Gastroesophageal sphincter (tissue), 4 donors: ENCODE data around the gene MPLKIP. TPM values are rescaled to one million over a fixed set of nuclear protein-coding genes. Genes with fewer than 3 reads are reported as not detected.

ENCODE experiments used
- ATAC-seq: fragments of 150-250 bp; one replicate; pipeline ENCODE4 v1.9.1; 2016; ENCODE audit warnings: mild to moderate bottlenecking, moderate library complexity
- H3K27ac ChIP-seq, 4 donors: fragments of 200-600 bp; sonication (generic) in 3 of 4; 1 replicate in 3 of 4; 2 replicates in 1 of 4; pipeline ENCODE4 v1.5.1; 2016 to 2019
- H3K27me3 ChIP-seq: fragments of 200-600 bp; sonication (generic); one replicate; pipeline ENCODE4 v1.5.1; 2019
- H3K36me3 ChIP-seq, 2 donors: fragments of 200-600 bp; sonication (generic); one replicate each; pipeline ENCODE4 v1.5.1; 2019; ENCODE audit warnings: control low read depth in 1 of 2
- H3K4me1 ChIP-seq, 3 donors: fragments of 200-600 bp; sonication (generic); 1 replicate in 2 of 3; 2 replicates in 1 of 3; pipeline ENCODE4 v1.5.1; 2016 to 2019; ENCODE audit warnings: control low read depth in 2 of 3
- H3K4me3 ChIP-seq, 2 donors: fragments of 200-600 bp; sonication (generic); one replicate each; pipeline ENCODE4 v1.5.1; 2019; ENCODE audit warnings: mild to moderate bottlenecking in 1 of 2, moderate library complexity in 1 of 2
- H3K9me3 ChIP-seq, 3 donors: fragments of 200-600 bp; sonication (generic); one replicate each; pipeline ENCODE4 v1.5.1; 2017 to 2019; ENCODE audit warnings: control low read depth in 2 of 3
- CTCF ChIP-seq, 4 experiments: fragments of 200-600 bp in 2 of 4; fragments of 450-650 bp in 2 of 4; sonication (generic) in 1 of 4; IDR thresholded peaks; one replicate each; pipeline ENCODE4 v1.5.1; 2017 to 2019; ENCODE audit warnings: antibody characterized with exemption in 4 of 4, mild to moderate bottlenecking in 2 of 4, moderate library complexity in 2 of 4
- EP300 ChIP-seq: sonication (generic); formaldehyde crosslinking; IDR thresholded peaks from one replicate; pipeline ENCODE4 v1.6.1; 2017; ENCODE audit warnings: antibody characterized with exemption, mild to moderate bottlenecking
- POLR2A ChIP-seq, 2 donors: fragments of 450-650 bp; IDR thresholded peaks; one replicate each; pipeline ENCODE4 v1.6.1; 2017; ENCODE audit warnings: antibody characterized with exemption in 2 of 2, mild to moderate bottlenecking in 2 of 2, moderate library complexity in 1 of 2
- POLR2AphosphoS5 ChIP-seq: sonication (generic); formaldehyde crosslinking; IDR thresholded peaks from one replicate; pipeline ENCODE4 v1.6.1; 2017; ENCODE audit warnings: antibody characterized with exemption
- WGBS, 2 donors: methylation state at CpG; one replicate each; pipeline ENCODE4 v1.1.5; 2018; ENCODE audit warnings: low coverage in 1 of 2; 5-methylcytosine and 5-hydroxymethylcytosine counted together
- total RNA-seq, 4 donors: library from RNA; depleted of rRNA; stranded (reverse); fragments of >200 nt; gene quantifications; one replicate each; pipeline ENCODE4 v1.1.0, GENCODE V29; 2016

MPLKIP gene
- total RNA-seq, 4 donors from 2014 or later: 14.0 to 42.0 (median 38.0) TPM

- no peak overlapping the region for H3K4me3 ChIP-seq
- no peak for ATAC-seq
Observed at GRCh38 chr7:40101201-40101600, 33.2 kb downstream of the MPLKIP start.

GRCh38 chr7:40099837-40100236, 34.6 kb downstream of the MPLKIP start:
- TF ChIP-seq POLR2A (IDR thresholded peaks at IDR 0.05): no peak
- no peak for TF ChIP-seq EP300
- Histone ChIP-seq H3K4me3 (no peak overlapping the region), H3K4me1 (peaks cover 0 to 20% (median 7%) of the 10 kb centered on the region in 3 donors), H3K36me3 (peaks cover 0 to 11% of the 10 kb centered on the region in 2 donors), H3K27ac (no peak overlapping the region), H3K27me3 (no peaks in the 10 kb centered on the region), H3K9me3 (no peaks in the 10 kb centered on the region)
- no peak for ATAC-seq
- 86 to 97% methylated on average over 4 of the region's 4 CpGs for WGBS, 2 donors

More at GRCh38 chr7:40101201-40101600, 33.2 kb downstream of the MPLKIP start:
- no peaks in the 10 kb centered on the region for H3K36me3 ChIP-seq
- TF ChIP-seq CTCF (IDR thresholded peaks at IDR 0.05) (no peak), EP300 (no peak), POLR2AphosphoS5 (no peak), POLR2A (IDR thresholded peaks at IDR 0.05) (no peak)
- no peaks in the 10 kb centered on the region for H3K27me3 ChIP-seq
- no peak overlapping the region for H3K27ac ChIP-seq
- WGBS, 2 donors: 68 to 73% methylated on average over 3 of the region's 3 CpGs
- H3K9me3 ChIP-seq: no peaks in the 10 kb centered on the region
- H3K4me1 ChIP-seq: peaks cover 0 to 20% (median 7%) of the 10 kb centered on the region in 3 donors

GRCh38 chr7:40098810-40099209, 35.6 kb downstream of the MPLKIP start:
- no peak for ATAC-seq
- peaks cover 0 to 26% (median 7%) of the 10 kb centered on the region in 3 donors for H3K4me1 ChIP-seq

GRCh38 chr7:40097728-40098127, 36.7 kb downstream of the MPLKIP start:
- Histone ChIP-seq H3K27me3 (no peaks in the 10 kb centered on the region), H3K4me3 (no peak overlapping the region), H3K9me3 (no peaks in the 10 kb centered on the region), H3K36me3 (peaks cover 3 to 32% of the 10 kb centered on the region in 2 donors), H3K4me1 (peaks cover 0 to 36% (median 7%) of the 10 kb centered on the region in 3 donors), H3K27ac (no peak overlapping the region)
- no peak for ATAC-seq
- 58 to 71% methylated on average over 2 of the region's 2 CpGs for WGBS, 2 donors
- TF ChIP-seq CTCF (IDR thresholded peaks at IDR 0.05): no peak
- no peak for TF ChIP-seq EP300
- no peak for TF ChIP-seq POLR2A (IDR thresholded peaks at IDR 0.05)
- TF ChIP-seq POLR2AphosphoS5: no peak

More at GRCh38 chr7:40098810-40099209, 35.6 kb downstream of the MPLKIP start:
- Histone ChIP-seq H3K27me3 (no peaks in the 10 kb centered on the region), H3K9me3 (no peaks in the 10 kb centered on the region), H3K4me3 (no peak overlapping the region), H3K36me3 (peaks cover 3 to 21% of the 10 kb centered on the region in 2 donors), H3K27ac (no peak overlapping the region)
- TF ChIP-seq CTCF (IDR thresholded peaks at IDR 0.05) (no peak), EP300 (no peak), POLR2AphosphoS5 (no peak), POLR2A (IDR thresholded peaks at IDR 0.05) (no peak)

GRCh38 chr7:40095695-40096327, 38.6 kb downstream of the MPLKIP start:
- no peak overlapping the region for H3K27ac ChIP-seq
- H3K36me3 ChIP-seq: peaks cover 3 to 45% of the 10 kb centered on the region in 2 donors
- H3K27me3 ChIP-seq: no peaks in the 10 kb centered on the region
- ATAC-seq: no peak
- no peaks in the 10 kb centered on the region for H3K9me3 ChIP-seq
- H3K4me3 ChIP-seq: no peak overlapping the region
- H3K4me1 ChIP-seq: peaks cover 0 to 48% (median 7%) of the 10 kb centered on the region in 3 donors
- no peak for TF ChIP-seq POLR2AphosphoS5
- TF ChIP-seq EP300: no peak
- TF ChIP-seq POLR2A (IDR thresholded peaks at IDR 0.05): no peak
- TF ChIP-seq CTCF (IDR thresholded peaks at IDR 0.05): no peak
- 38 to 45% methylated on average over 1 of the region's 1 CpG for WGBS, 2 donors
